Measurements from ENCODE around the gene RAB44. TPM values are rescaled to one million over a fixed set of nuclear protein-coding genes. Genes with fewer than 3 reads are reported as not detected.

The RAB44 gene
- total and polyA plus RNA-seq, 9 of the 15 experiments (the other 6 are each of a cell fraction or from before 2014, with no cell fraction given), result not detected

DNA sequence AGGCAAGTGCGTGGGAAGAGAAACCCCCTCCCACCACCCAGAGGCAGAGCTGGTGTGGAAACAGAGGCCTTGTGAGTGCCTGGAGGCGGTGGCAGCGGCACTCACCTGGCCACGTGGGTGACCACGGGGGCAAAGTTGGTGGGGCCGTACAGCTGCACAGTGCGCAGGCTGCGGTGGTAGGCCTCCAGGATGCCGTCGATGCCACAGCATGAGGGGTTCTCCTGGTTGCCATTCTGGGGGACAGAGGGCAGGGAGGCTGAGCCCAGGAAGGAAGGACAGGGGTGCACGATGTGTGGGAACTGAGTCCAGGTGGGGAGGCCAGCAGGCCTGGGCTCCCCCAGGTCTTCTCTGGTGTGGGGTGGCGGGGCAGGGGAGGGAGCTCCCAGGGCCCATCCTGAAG lies 47.7 kb downstream of the RAB44 start:
- H3K36me3 ChIP-seq (ENCODE audit: control insufficient read depth, insufficient read depth, low read length), result no peaks in the 10 kb centered on the region
- no peak overlapping the region for H3K4me3 ChIP-seq
- DNase-seq (ENCODE audit: extremely low read depth in 1 of 4, low spot score in 3 of 4) (no peak), FAIRE-seq (no peak), ATAC-seq (no peak)
- CTCF ChIA-PET (ENCODE audit: low intra/inter-chr PET ratio), result no interaction called here
- POLR2A ChIA-PET, result interaction anchor here (0.6 to 1.6 kb wide), 2 partner anchors 137 to 212 kb away, joined by 3 to 5 read pairs; no protein-coding TSS in a partner anchor
- H3K27me3 ChIP-seq (ENCODE audit: control insufficient read depth in 2 of 2, insufficient read depth in 2 of 2, low read length in 2 of 2), result peaks cover 23 to 70% of the 10 kb centered on the region in 2 experiments; a peak in 4 of 5 replicates
- H3K79me2 ChIP-seq (ENCODE audit: control insufficient read depth, insufficient read depth, low read length), result no peaks in the 10 kb centered on the region
- peaks cover 10% of the 10 kb centered on the region for H4K20me1 ChIP-seq (replicated peaks; ENCODE audit: control insufficient read depth, insufficient read depth, low read length)
- intact Hi-C loops (cut with micrococcal nuclease) (no loop called here), in situ Hi-C loops (cut with MboI) (no loop called here)
- no peak for TF ChIP-seq BDP1 (IDR thresholded peaks at IDR 0.05; ENCODE audit: insufficient read depth, insufficient read length)
- 0 out of 2 replicates have a peak, but pooled peaks have one; percentile 1 for TF ChIP-seq MAX (CRISPR knock-in tag; IDR thresholded peaks at IDR 0.05)
- no peak overlapping the region for H3K9ac ChIP-seq (ENCODE audit: insufficient read depth in 1 of 2, low read depth in 2 of 2, low read length in 2 of 2)
- H3K9me1 ChIP-seq (ENCODE audit: control insufficient read depth, insufficient read depth, low read length), result no peaks in the 10 kb centered on the region
- WGBS (ENCODE audit: insufficient coverage, low coverage, missing lambda C conversion rate), result 29% methylated on average over 12 of the region's 12 CpGs
- H3K4me1 ChIP-seq (replicated peaks in 1 of 2; ENCODE audit: control insufficient read depth in 2 of 2, insufficient read depth in 2 of 2, low read length in 2 of 2), result peaks cover 0 to 15% of the 10 kb centered on the region in 2 experiments; a peak in 4 of 5 replicates
- no peak overlapping the region for H3K27ac ChIP-seq (ENCODE audit: extremely low read depth, low read depth, low read length)
- no peak overlapping the region for H2AFZ ChIP-seq (ENCODE audit: low read depth, low read length)
- no peaks in the 10 kb centered on the region for H3K9me3 ChIP-seq (replicated peaks; ENCODE audit: control insufficient read depth, insufficient read depth, low read depth, low read length)
- no TSS peak for BruUV-seq (replicated peaks)
- no peak overlapping the region for H3K4me2 ChIP-seq (ENCODE audit: insufficient read depth, low read length)

GRCh38 chr6:36745836-36746235 lies 48.2 kb downstream of the RAB44 start:
- Histone ChIP-seq H3K36me3 (ENCODE audit: control insufficient read depth, insufficient read depth, low read length) (no peaks in the 10 kb centered on the region), H3K4me3 (no peak overlapping the region), H3K9me1 (ENCODE audit: control insufficient read depth, insufficient read depth, low read length) (no peaks in the 10 kb centered on the region), H3K4me1 (replicated peaks in 1 of 2; ENCODE audit: control insufficient read depth in 2 of 2, insufficient read depth in 2 of 2, low read length in 2 of 2) (peaks cover 0 to 15% of the 10 kb centered on the region in 2 experiments; a peak in 4 of 5 replicates), H3K4me2 (ENCODE audit: insufficient read depth, low read length) (no peak overlapping the region), H3K9me3 (replicated peaks; ENCODE audit: control insufficient read depth, insufficient read depth, low read depth, low read length) (no peaks in the 10 kb centered on the region), H3K27ac (ENCODE audit: extremely low read depth, low read depth, low read length) (no peak overlapping the region), H3K79me2 (ENCODE audit: control insufficient read depth, insufficient read depth, low read length) (no peaks in the 10 kb centered on the region), H3K9ac (ENCODE audit: insufficient read depth in 1 of 2, low read depth in 2 of 2, low read length in 2 of 2) (no peak overlapping the region), H3K27me3 (ENCODE audit: control insufficient read depth in 2 of 2, insufficient read depth in 2 of 2, low read length in 2 of 2) (peaks cover 21 to 71% of the 10 kb centered on the region in 2 experiments; a peak in 3 of 5 replicates), H2AFZ (ENCODE audit: low read depth, low read length) (no peak overlapping the region), H4K20me1 (replicated peaks; ENCODE audit: control insufficient read depth, insufficient read depth, low read length) (peaks cover 10% of the 10 kb centered on the region)
- CTCF ChIA-PET (ENCODE audit: low intra/inter-chr PET ratio), result no interaction called here
- no peak for FAIRE-seq
- in situ Hi-C loops (cut with MboI) (no loop called here), intact Hi-C loops (cut with micrococcal nuclease) (no loop called here)
- no TSS peak for BruUV-seq (replicated peaks)
- WGBS (ENCODE audit: insufficient coverage, low coverage, missing lambda C conversion rate), result 2% methylated on average over 8 of the region's 8 CpGs
- no peak for DNase-seq (ENCODE audit: extremely low read depth in 1 of 4, low spot score in 3 of 4)
- no peak for ATAC-seq
- TF ChIP-seq ATF1 (CRISPR knock-in tag; IDR thresholded peaks at IDR 0.05) (no peak), ATF1 (tag; IDR thresholded peaks at IDR 0.05) (peak; percentile 41; the same call in 1 of the 2 replicates), ATF3 (IDR thresholded peaks at IDR 0.05) (peak; percentile 50), ATF3 (CRISPR knock-in tag; conservative IDR thresholded peaks at IDR 0.05) (no peak), KDM4B (IDR thresholded peaks at IDR 0.05; ENCODE audit: borderline replicate concordance in 2 of 2, low read depth in 1 of 2) (no peak), NR1H2 (CRISPR knock-in tag; IDR thresholded peaks at IDR 0.05) (no peak), CREB1 (IDR thresholded peaks at IDR 0.05) (peak; percentile 56), CREB1 (CRISPR knock-in tag; IDR thresholded peaks at IDR 0.05) (peak; percentile 50; the same call in 1 of the 2 replicates), ZNF197 (CRISPR knock-in tag; IDR thresholded peaks at IDR 0.05; ENCODE audit: low read depth) (no peak), ARHGAP35 (IDR thresholded peaks at IDR 0.05; ENCODE audit: partially characterized antibody) (no peak), CREM (IDR thresholded peaks at IDR 0.05; ENCODE audit: low read depth) (peak; percentile 76), JUN (IDR thresholded peaks at IDR 0.05; ENCODE audit: borderline replicate concordance, low read depth, low read length) (0 out of 2 replicates have a peak, but pooled peaks have one; percentile 33), JUN (CRISPR knock-in tag; IDR thresholded peaks at IDR 0.05; ENCODE audit: borderline replicate concordance) (no peak)
- POLR2A ChIA-PET, result interaction anchor here (0.6 to 1.6 kb wide), 4 partner anchors 9 to 212 kb away, joined by 3 to 5 read pairs (median 4); no protein-coding TSS in a partner anchor

Data from K562 (cell line).